ENCODE data around the gene LAMB2. TPM values are rescaled to one million over a fixed set of nuclear protein-coding genes. Genes with fewer than 3 reads are reported as not detected.

Gene LAMB2
- total and polyA plus RNA-seq, 2 donors (not counting 1 experiment from before 2014, with no cell fraction given): 0.67 to 0.74 TPM

DNA sequence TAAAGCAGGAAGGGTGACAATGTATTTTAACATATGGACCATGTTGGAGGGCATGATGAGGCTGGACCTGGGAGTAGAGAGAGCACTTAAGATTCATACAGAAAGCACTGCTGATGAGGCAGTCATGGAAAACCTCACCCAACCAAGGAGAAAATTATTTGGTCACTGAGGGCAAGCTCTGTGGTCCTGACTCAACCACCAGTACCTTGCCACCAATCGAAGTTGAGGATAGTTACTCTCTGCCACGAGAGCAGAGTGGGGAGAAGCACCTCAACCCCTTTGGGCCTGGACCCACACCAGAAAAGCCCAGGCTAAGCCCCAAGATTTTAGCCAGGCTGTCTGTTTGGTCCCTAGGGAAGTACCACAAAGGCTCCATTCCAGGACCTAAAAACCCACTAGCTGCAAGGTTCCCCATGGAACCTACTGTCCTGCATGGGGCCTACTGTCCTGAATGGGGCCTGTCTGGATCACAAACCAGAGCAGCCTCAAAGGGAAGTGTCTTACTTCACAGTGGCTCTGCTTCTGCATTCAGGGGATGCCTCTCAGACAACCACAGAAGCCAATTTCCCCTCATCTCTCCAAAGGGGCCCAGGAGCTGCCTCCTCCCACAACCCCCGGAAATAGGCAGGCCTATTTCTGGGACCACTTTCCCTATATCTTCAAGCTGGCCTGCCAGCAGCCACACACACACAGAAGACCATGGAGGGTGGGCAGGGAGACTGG, 29.1 kb upstream of the LAMB2 start:
- Histone ChIP-seq H3K79me2 (ENCODE audit: control insufficient read depth, insufficient read depth, low read length) (peaks cover 25% of the 10 kb centered on the region), H3K4me3 (ENCODE audit: control extremely low read depth in 1 of 5, extremely low read depth in 1 of 5, insufficient read depth in 1 of 5, low read depth in 2 of 5, low read length in 4 of 5) (no peak overlapping the region), H3K4me2 (replicated peaks; ENCODE audit: low read depth, low read length, poor library complexity, severe bottlenecking) (no peak overlapping the region), H3K27me3 (replicated peaks in 1 of 4; ENCODE audit: control extremely low read depth in 1 of 4, control insufficient read depth in 3 of 4, insufficient read depth in 4 of 4, low read length in 3 of 4) (peaks cover 0 to 2% (median 0%) of the 10 kb centered on the region in 4 experiments), H3K36me3 (replicated peaks in 1 of 2; ENCODE audit: control extremely low read depth in 1 of 2, control insufficient read depth in 1 of 2, extremely low read depth in 1 of 2, insufficient read depth in 2 of 2, low read length in 1 of 2) (peaks cover 3 to 22% of the 10 kb centered on the region in 2 experiments), H3K9me3 (ENCODE audit: control extremely low read depth in 1 of 3, control insufficient read depth in 2 of 3, insufficient read depth in 1 of 3, low read length in 2 of 3) (peaks cover 0 to 8% (median 4%) of the 10 kb centered on the region in 3 donors), H4K20me1 (ENCODE audit: control insufficient read depth, insufficient read depth, low read length, poor library complexity, severe bottlenecking) (peaks cover 10% of the 10 kb centered on the region), H3K9ac (ENCODE audit: low read length) (no peak overlapping the region), H3K4me1 (ENCODE audit: control insufficient read depth in 2 of 2, insufficient read depth in 2 of 2, low read length in 2 of 2) (peaks cover 19 to 23% of the 10 kb centered on the region in 2 donors), H2AFZ (ENCODE audit: insufficient read depth, low read depth, low read length, poor library complexity, severe bottlenecking) (no peak overlapping the region), H3K27ac (ENCODE audit: low read length in 2 of 2) (no peak overlapping the region)
- Mint-ChIP-seq H3K9me3 (ENCODE audit: insufficient read depth) (no peaks in the 10 kb centered on the region), H3K4me1 (peaks cover 23% of the 10 kb centered on the region), H3K27ac (no peak overlapping the region), H3K27me3 (no peaks in the 10 kb centered on the region), H3K4me3 (no peak overlapping the region)
- TF ChIP-seq EZH2 (IDR thresholded peaks at IDR 0.05; ENCODE audit: borderline replicate concordance, insufficient read depth, low read depth, low read length, poor library complexity, severe bottlenecking) (no peak), CTCF (IDR thresholded peaks at IDR 0.05) (no peak)
- intact Hi-C loops (cut with micrococcal nuclease): no loop called here
- CTCF ChIA-PET: interaction anchor here (1.0 to 1.6 kb wide), 3 partner anchors 173 to 202 kb away, joined by 3 to 4 read pairs (median 3); no protein-coding TSS in a partner anchor
- WGBS (ENCODE audit: insufficient coverage): 73% methylated on average over 2 of the region's 3 CpGs
- ATAC-seq (ENCODE audit: low read depth) (no peak), DNase-seq (no peak)
- POLR2A ChIA-PET: no interaction called here

DNA sequence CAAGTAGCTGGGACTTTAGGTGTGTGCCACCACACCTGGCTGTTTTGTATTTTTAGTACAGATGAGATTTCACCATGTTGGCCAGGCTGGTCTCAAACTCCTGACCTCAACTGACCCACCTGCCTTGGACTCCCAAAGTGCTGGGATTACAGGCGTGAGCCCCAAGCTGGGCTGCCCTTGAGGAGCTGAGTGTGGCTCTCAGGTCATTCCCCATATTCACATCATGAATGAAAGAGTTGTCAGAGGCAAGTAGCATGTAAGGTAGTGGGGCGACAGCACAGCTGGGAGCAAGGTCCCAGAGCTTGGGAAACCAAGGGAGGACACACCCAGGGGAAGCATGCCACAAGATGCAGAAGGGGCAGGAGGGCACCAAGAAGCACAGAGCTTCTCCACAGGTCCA, 28.3 kb upstream of the LAMB2 start:
- H3K4me1 ChIP-seq (ENCODE audit: control insufficient read depth in 2 of 2, insufficient read depth in 2 of 2, low read length in 2 of 2): peaks cover 12 to 15% of the 10 kb centered on the region in 2 donors
- peaks cover 19% of the 10 kb centered on the region for H3K79me2 ChIP-seq (ENCODE audit: control insufficient read depth, insufficient read depth, low read length)
- WGBS (ENCODE audit: insufficient coverage): 90% methylated on average over 2 of the region's 2 CpGs
- no peaks in the 10 kb centered on the region for H3K9me3 Mint-ChIP-seq (ENCODE audit: insufficient read depth)
- peaks cover 10% of the 10 kb centered on the region for H4K20me1 ChIP-seq (ENCODE audit: control insufficient read depth, insufficient read depth, low read length, poor library complexity, severe bottlenecking)
- DNase-seq: no peak
- H3K4me3 ChIP-seq (ENCODE audit: control extremely low read depth in 1 of 5, extremely low read depth in 1 of 5, insufficient read depth in 1 of 5, low read depth in 2 of 5, low read length in 4 of 5): no peak overlapping the region
- CTCF ChIA-PET: interaction anchor here (1.0 to 1.6 kb wide), 3 partner anchors 172 to 202 kb away, joined by 3 to 4 read pairs (median 3); no protein-coding TSS in a partner anchor
- peaks cover 3 to 22% of the 10 kb centered on the region in 2 experiments for H3K36me3 ChIP-seq (replicated peaks in 1 of 2; ENCODE audit: control extremely low read depth in 1 of 2, control insufficient read depth in 1 of 2, extremely low read depth in 1 of 2, insufficient read depth in 2 of 2, low read length in 1 of 2)
- TF ChIP-seq EZH2 (IDR thresholded peaks at IDR 0.05; ENCODE audit: borderline replicate concordance, insufficient read depth, low read depth, low read length, poor library complexity, severe bottlenecking) (no peak), CTCF (IDR thresholded peaks at IDR 0.05) (no peak)
- no peak overlapping the region for H3K27ac ChIP-seq (ENCODE audit: low read length in 2 of 2)
- no peak overlapping the region for H2AFZ ChIP-seq (ENCODE audit: insufficient read depth, low read depth, low read length, poor library complexity, severe bottlenecking)
- peaks cover 0 to under 1% (median 0%) of the 10 kb centered on the region in 3 donors for H3K9me3 ChIP-seq (ENCODE audit: control extremely low read depth in 1 of 3, control insufficient read depth in 2 of 3, insufficient read depth in 1 of 3, low read length in 2 of 3)
- POLR2A ChIA-PET: no interaction called here
- no peak overlapping the region for H3K27ac Mint-ChIP-seq
- H3K4me3 Mint-ChIP-seq: no peak overlapping the region
- H3K27me3 Mint-ChIP-seq: no peaks in the 10 kb centered on the region
- no peak overlapping the region for H3K9ac ChIP-seq (ENCODE audit: low read length)
- no peak overlapping the region for H3K4me2 ChIP-seq (replicated peaks; ENCODE audit: low read depth, low read length, poor library complexity, severe bottlenecking)
- H3K4me1 Mint-ChIP-seq: peaks cover 17% of the 10 kb centered on the region
- H3K27me3 ChIP-seq (replicated peaks in 1 of 4; ENCODE audit: control extremely low read depth in 1 of 4, control insufficient read depth in 3 of 4, insufficient read depth in 4 of 4, low read length in 3 of 4): no peaks in the 10 kb centered on the region
- intact Hi-C loops (cut with micrococcal nuclease): no loop called here
- ATAC-seq (ENCODE audit: low read depth): no peak

All from B cell (primary cell).